NCI-H2171 (cell line): ENCODE results near the gene LDLRAP1.
"Not testable (repeated sequence)": the region's sequence is repeated elsewhere in the genome, so short reads cannot be mapped to it uniquely, and the experiment has no call there.

Experiments
- DNase-seq: peaks from one replicate; lab custom pipeline; 2025; lab: John Stamatoyannopoulos, UW

Gene LDLRAP1

GRCh38 chr1:25577134-25577920 lies 33.9 kb downstream of the LDLRAP1 start:
- DNase-seq: no peak

GRCh38 chr1:25579292-25580252 lies 36.2 kb downstream of the LDLRAP1 start:
- no peak for DNase-seq

- DNase-seq: no peak
Observed at GRCh38 chr1:25580927-25581326, 37.5 kb downstream of the LDLRAP1 start.

- DNase-seq: no peak
Observed at GRCh38 chr1:25581764-25582163, 38.4 kb downstream of the LDLRAP1 start.

- DNase-seq: no peak
Observed at GRCh38 chr1:25583519-25584370, 40.3 kb downstream of the LDLRAP1 start.

- DNase-seq: no peak
Observed at GRCh38 chr1:25586181-25586588, 42.8 kb downstream of the LDLRAP1 start.

- no peak for DNase-seq
Observed at GRCh38 chr1:25587290-25587689, 43.9 kb downstream of the LDLRAP1 start.

- not testable (repeated sequence) for DNase-seq
Observed at GRCh38 chr1:25588224-25588623, 44.8 kb downstream of the LDLRAP1 start.

- DNase-seq: not testable (repeated sequence)
Observed at GRCh38 chr1:25588786-25589185, 45.4 kb downstream of the LDLRAP1 start.

- DNase-seq: no peak
Observed at GRCh38 chr1:25590096-25590824, 46.9 kb downstream of the LDLRAP1 start.

GRCh38 chr1:25593861-25594260 lies 50.5 kb downstream of the LDLRAP1 start:
- DNase-seq: no peak

- no peak for DNase-seq
Observed at GRCh38 chr1:25594971-25595370, 51.6 kb downstream of the LDLRAP1 start.

- DNase-seq: not testable (repeated sequence)
Observed at GRCh38 chr1:25596641-25597040, 53.2 kb downstream of the LDLRAP1 start.

- no peak for DNase-seq
Observed at GRCh38 chr1:25598879-25599278, 55.5 kb downstream of the LDLRAP1 start.

- DNase-seq: no peak
Observed at GRCh38 chr1:25599969-25600610, 56.7 kb downstream of the LDLRAP1 start.

GRCh38 chr1:25600971-25601699 lies 57.7 kb downstream of the LDLRAP1 start:
- not testable (repeated sequence) for DNase-seq

GRCh38 chr1:25603779-25604538 lies 60.6 kb downstream of the LDLRAP1 start:
- DNase-seq: not testable (repeated sequence)

GRCh38 chr1:25607123-25607522 lies 63.7 kb downstream of the LDLRAP1 start:
- no peak for DNase-seq

GRCh38 chr1:25608488-25609178 lies 65.2 kb downstream of the LDLRAP1 start:
- DNase-seq: peak; percentile 87
